Ascending aorta (tissue), 2 donors: ENCODE data around the gene ACADSB. TPM values are rescaled to one million over a fixed set of nuclear protein-coding genes. Genes with fewer than 3 reads are reported as not detected.

Experiments used
- DNase-seq, 2 donors: peaks; one replicate each; pipeline ENCODE4 v3.0.0-alpha.2; 2019; ENCODE audit warnings: low spot score in 2 of 2
- H3K27ac ChIP-seq, 2 donors: fragments of 200-600 bp; sonication (generic); one replicate each; pipeline ENCODE4 v1.5.1; 2016 to 2017; ENCODE audit warnings: mild to moderate bottlenecking in 1 of 2
- H3K27me3 ChIP-seq: fragments of 200-600 bp; sonication (generic); one replicate; pipeline ENCODE4 v1.5.1; 2017
- H3K36me3 ChIP-seq, 2 donors: fragments of 200-600 bp; sonication (generic); one replicate each; pipeline ENCODE4 v1.5.1; 2016
- H3K4me1 ChIP-seq, 2 donors: fragments of 200-600 bp; sonication (generic); one replicate each; pipeline ENCODE4 v1.5.1; 2016 to 2017; ENCODE audit warnings: mild to moderate bottlenecking in 1 of 2
- H3K4me3 ChIP-seq, 2 donors: fragments of 200-600 bp; sonication (generic); one replicate each; pipeline ENCODE4 v1.5.1; 2016 to 2017; ENCODE audit warnings: mild to moderate bottlenecking in 1 of 2
- H3K9me3 ChIP-seq, 2 donors: fragments of 200-600 bp; sonication (generic); one replicate each; pipeline ENCODE4 v1.5.1; 2016
- CTCF ChIP-seq, 3 experiments: fragments of 200-600 bp in 2 of 3; fragments of 450-650 bp in 1 of 3; sonication (generic) in 2 of 3; IDR thresholded peaks; one replicate each; pipeline ENCODE4 v1.5.1; 2016 to 2019; ENCODE audit warnings: antibody characterized with exemption in 3 of 3, mild to moderate bottlenecking in 1 of 3, moderate library complexity in 1 of 3
- intact Hi-C: fragments of 100-400 bp; cut with DNase I; formaldehyde crosslinking; loops from one replicate; pipeline ENCODE4 v1.15.1; 2023
- total RNA-seq: library from RNA; depleted of rRNA; stranded (reverse); fragments of >200 nt; gene quantifications from one replicate; pipeline ENCODE4 v1.1.0, GENCODE V29; 2016

The ACADSB gene
- total RNA-seq, 1 donor from 2014 or later: 1.8 TPM

GRCh38 chr10:123019264-123019663, 10.5 kb downstream of the ACADSB start:
- Histone ChIP-seq H3K27me3 (no peaks in the 10 kb centered on the region), H3K9me3 (no peaks in the 10 kb centered on the region), H3K4me1 (no peaks in the 10 kb centered on the region), H3K27ac (no peak overlapping the region), H3K36me3 (no peaks in the 10 kb centered on the region), H3K4me3 (no peak overlapping the region)
- DNase-seq: no peak
- TF ChIP-seq CTCF (IDR thresholded peaks at IDR 0.05): no peak
- intact Hi-C loops: no loop called here

- no peaks in the 10 kb centered on the region for H3K36me3 ChIP-seq
- no peaks in the 10 kb centered on the region for H3K27me3 ChIP-seq
- H3K9me3 ChIP-seq: no peaks in the 10 kb centered on the region
- TF ChIP-seq CTCF (IDR thresholded peaks at IDR 0.05): no peak
- no peaks in the 10 kb centered on the region for H3K4me1 ChIP-seq
- H3K4me3 ChIP-seq: no peak overlapping the region
- no peak for DNase-seq
- intact Hi-C loops: no loop called here
- H3K27ac ChIP-seq: no peak overlapping the region
These were observed 11.3 kb downstream of the ACADSB start for GRCh38 chr10:123019941-123020703.

- Histone ChIP-seq H3K27ac (no peak overlapping the region), H3K27me3 (no peaks in the 10 kb centered on the region), H3K4me3 (no peak overlapping the region), H3K36me3 (no peaks in the 10 kb centered on the region), H3K4me1 (no peaks in the 10 kb centered on the region), H3K9me3 (no peaks in the 10 kb centered on the region)
- no peak for TF ChIP-seq CTCF (IDR thresholded peaks at IDR 0.05)
- no peak for DNase-seq
- intact Hi-C loops: no loop called here
These were observed 12.7 kb downstream of the ACADSB start for GRCh38 chr10:123021517-123021916.

- Histone ChIP-seq H3K36me3 (peaks cover 0 to 3% of the 10 kb centered on the region in 2 donors), H3K4me1 (no peaks in the 10 kb centered on the region), H3K27me3 (no peaks in the 10 kb centered on the region), H3K4me3 (no peak overlapping the region), H3K27ac (no peak overlapping the region), H3K9me3 (no peaks in the 10 kb centered on the region)
- no peak for DNase-seq
- no peak for TF ChIP-seq CTCF (IDR thresholded peaks at IDR 0.05)
- intact Hi-C loops: no loop called here
These were observed 15.7 kb downstream of the ACADSB start for GRCh38 chr10:123024540-123024939.

GRCh38 chr10:123026302-123026701, 17.5 kb downstream of the ACADSB start:
- Histone ChIP-seq H3K4me1 (no peaks in the 10 kb centered on the region), H3K27ac (no peak overlapping the region), H3K9me3 (no peaks in the 10 kb centered on the region), H3K36me3 (peaks cover 0 to 5% of the 10 kb centered on the region in 2 donors), H3K27me3 (no peaks in the 10 kb centered on the region), H3K4me3 (no peak overlapping the region)
- intact Hi-C loops: no loop called here
- TF ChIP-seq CTCF (IDR thresholded peaks at IDR 0.05): no peak
- no peak for DNase-seq
